Stimulated activated CD4-positive, alpha-beta T cell treated with anti-CD3 and anti-CD28 coated beads, Interleukin-1b, Interleukin-23, amount 100 ng/mL, for 4 hours (primary cell): ENCODE data around the gene ALPI.
A peak's percentile ranks its signal among the peaks of the same experiment; 100 is the strongest.

Experiments
- DNase-seq, 2 donors: peaks; one replicate each; pipeline ENCODE4 v3.0.0-alpha.2; 2020; ENCODE audit warnings: low read depth in 2 of 2

The ALPI gene

GRCh38 chr2:232501331-232501771 lies 45.4 kb downstream of the ALPI start:
- no peak for DNase-seq

- no peak for DNase-seq
Observed at GRCh38 chr2:232501794-232502390, 45.9 kb downstream of the ALPI start.

- no peak for DNase-seq
Observed at GRCh38 chr2:232502511-232502910, 46.6 kb downstream of the ALPI start.

- peak; percentile 29 to 36 for DNase-seq
Observed at GRCh38 chr2:232502911-232503808, 47.2 kb downstream of the ALPI start.

GRCh38 chr2:232503809-232504323 lies 47.9 kb downstream of the ALPI start:
- no peak for DNase-seq

- no peak for DNase-seq
Observed at GRCh38 chr2:232504438-232504837, 48.5 kb downstream of the ALPI start.

GRCh38 chr2:232505856-232506255 lies 49.9 kb downstream of the ALPI start:
- no peak for DNase-seq

GRCh38 chr2:232506709-232507108 lies 50.8 kb downstream of the ALPI start:
- DNase-seq = no peak

- DNase-seq = no peak
Observed at GRCh38 chr2:232508251-232508650, 52.3 kb downstream of the ALPI start.
